Measurements from ENCODE around the gene URB1. TPM values are rescaled to one million over a fixed set of nuclear protein-coding genes. Genes with fewer than 3 reads are reported as not detected.

Gene URB1
- polyA plus RNA-seq, 1 donor (not counting 4 experiments of a cell fraction or from before 2014, with no cell fraction given) = 9.0 TPM

- Histone ChIP-seq H3K27me3 (ENCODE audit: control insufficient read depth, extremely low read depth, insufficient read depth, low read length) (no peaks in the 10 kb centered on the region), H3K79me2 (ENCODE audit: control insufficient read depth, insufficient read depth, low read length) (peaks cover 20% of the 10 kb centered on the region), H3K4me3 (ENCODE audit: control insufficient read depth in 2 of 3, extremely low read depth in 1 of 3, insufficient read depth in 2 of 3, low read depth in 1 of 3, low read length in 3 of 3) (no peak overlapping the region), H3K9ac (ENCODE audit: control insufficient read depth, extremely low read depth, insufficient read depth, low read length) (no peak overlapping the region), H3K27ac (ENCODE audit: control insufficient read depth, insufficient read depth, low read length) (no peak overlapping the region), H3K4me1 (ENCODE audit: control insufficient read depth, extremely low read depth, insufficient read depth, low read length) (peaks cover 13% of the 10 kb centered on the region), H3K9me3 (ENCODE audit: control insufficient read depth, low read depth, low read length) (no peaks in the 10 kb centered on the region), H4K20me1 (ENCODE audit: control insufficient read depth, extremely low read depth, insufficient read depth, low read length) (peaks cover 6% of the 10 kb centered on the region), H3K36me3 (ENCODE audit: control insufficient read depth in 2 of 2, extremely low read depth in 1 of 2, insufficient read depth in 2 of 2, low read length in 2 of 2) (peaks cover 66 to 87% of the 10 kb centered on the region in 2 experiments), H3K9me1 (ENCODE audit: control insufficient read depth, extremely low read depth, insufficient read depth, low read length) (no peaks in the 10 kb centered on the region), H3K4me2 (ENCODE audit: control insufficient read depth, extremely low read depth, insufficient read depth, low read depth, low read length) (no peak overlapping the region), H2AFZ (ENCODE audit: control insufficient read depth, low read length) (no peak overlapping the region)
- TF ChIP-seq CTCF (optimal IDR thresholded peaks at IDR 0.05 in 1 of 3, IDR thresholded peaks at IDR 0.05 in 1 of 3, conservative IDR thresholded peaks at IDR 0.05 in 1 of 3; ENCODE audit: extremely low read depth in 1 of 3, insufficient read depth in 2 of 3, low read length in 3 of 3) = no peak
- TF ChIP-seq EZH2 (IDR thresholded peaks at IDR 0.05; ENCODE audit: low read length) = no peak
- dilution Hi-C loops (cut with MboI; ENCODE audit: extremely low pct_ligation_motif_present, low sequenced_read_pairs) = no loop called here
- FAIRE-seq (no peak), DNase-seq (ENCODE audit: low read depth, low spot score) (no peak)
These were observed 42.4 kb downstream of the URB1 start for GRCh38 chr21:32350211-32350980.

- no peak overlapping the region for H3K9ac ChIP-seq (ENCODE audit: control insufficient read depth, extremely low read depth, insufficient read depth, low read length)
- peaks cover 22% of the 10 kb centered on the region for H3K79me2 ChIP-seq (ENCODE audit: control insufficient read depth, insufficient read depth, low read length)
- DNase-seq (ENCODE audit: low read depth, low spot score) (no peak), FAIRE-seq (no peak)
- H3K9me3 ChIP-seq (ENCODE audit: control insufficient read depth, low read depth, low read length) = no peaks in the 10 kb centered on the region
- H4K20me1 ChIP-seq (ENCODE audit: control insufficient read depth, extremely low read depth, insufficient read depth, low read length) = peaks cover 6% of the 10 kb centered on the region
- no peaks in the 10 kb centered on the region for H3K9me1 ChIP-seq (ENCODE audit: control insufficient read depth, extremely low read depth, insufficient read depth, low read length)
- H3K27me3 ChIP-seq (ENCODE audit: control insufficient read depth, extremely low read depth, insufficient read depth, low read length) = no peaks in the 10 kb centered on the region
- dilution Hi-C loops (cut with MboI; ENCODE audit: extremely low pct_ligation_motif_present, low sequenced_read_pairs) = no loop called here
- H3K4me3 ChIP-seq (ENCODE audit: control insufficient read depth in 2 of 3, extremely low read depth in 1 of 3, insufficient read depth in 2 of 3, low read depth in 1 of 3, low read length in 3 of 3) = no peak overlapping the region
- H3K27ac ChIP-seq (ENCODE audit: control insufficient read depth, insufficient read depth, low read length) = no peak overlapping the region
- no peak overlapping the region for H3K4me2 ChIP-seq (ENCODE audit: control insufficient read depth, extremely low read depth, insufficient read depth, low read depth, low read length)
- TF ChIP-seq CTCF (optimal IDR thresholded peaks at IDR 0.05 in 1 of 3, IDR thresholded peaks at IDR 0.05 in 1 of 3, conservative IDR thresholded peaks at IDR 0.05 in 1 of 3; ENCODE audit: extremely low read depth in 1 of 3, insufficient read depth in 2 of 3, low read length in 3 of 3) (no peak), EZH2 (IDR thresholded peaks at IDR 0.05; ENCODE audit: low read length) (no peak)
- peaks cover 13% of the 10 kb centered on the region for H3K4me1 ChIP-seq (ENCODE audit: control insufficient read depth, extremely low read depth, insufficient read depth, low read length)
- no peak overlapping the region for H2AFZ ChIP-seq (ENCODE audit: control insufficient read depth, low read length)
- H3K36me3 ChIP-seq (ENCODE audit: control insufficient read depth in 2 of 2, extremely low read depth in 1 of 2, insufficient read depth in 2 of 2, low read length in 2 of 2) = peaks cover 70 to 91% of the 10 kb centered on the region in 2 experiments
These were observed 43.4 kb downstream of the URB1 start for GRCh38 chr21:32349333-32349944.

Data from keratinocyte (primary cell).